Measurements from ENCODE around the gene FAM117B. TPM values are rescaled to one million over a fixed set of nuclear protein-coding genes. Genes with fewer than 3 reads are reported as not detected.

FAM117B gene
- total RNA-seq, 1 donor from 2014 or later, result 7.2 TPM

- Histone ChIP-seq H3K9me3 (ENCODE audit: insufficient read depth, low read depth, low read length) (no peaks in the 10 kb centered on the region), H3K4me3 (ENCODE audit: insufficient read depth, low read depth, low read length) (no peak overlapping the region), H3K27me3 (ENCODE audit: insufficient read depth, low read length) (no peaks in the 10 kb centered on the region), H3K27ac (ENCODE audit: low read depth, low read length) (no peak overlapping the region), H3K9ac (ENCODE audit: low read length) (no peak overlapping the region), H3K4me2 (ENCODE audit: low read length) (no peak overlapping the region), H4K20me1 (ENCODE audit: insufficient read depth, low read length) (no peaks in the 10 kb centered on the region), H2AFZ (ENCODE audit: low read depth, low read length) (no peak overlapping the region), H3K4me1 (ENCODE audit: insufficient read depth, low read length) (peaks cover 8% of the 10 kb centered on the region), H3K79me2 (ENCODE audit: insufficient read depth, low read length) (no peaks in the 10 kb centered on the region), H3K36me3 (ENCODE audit: insufficient read depth, low read length) (no peaks in the 10 kb centered on the region)
- TF ChIP-seq, protein P1, sequence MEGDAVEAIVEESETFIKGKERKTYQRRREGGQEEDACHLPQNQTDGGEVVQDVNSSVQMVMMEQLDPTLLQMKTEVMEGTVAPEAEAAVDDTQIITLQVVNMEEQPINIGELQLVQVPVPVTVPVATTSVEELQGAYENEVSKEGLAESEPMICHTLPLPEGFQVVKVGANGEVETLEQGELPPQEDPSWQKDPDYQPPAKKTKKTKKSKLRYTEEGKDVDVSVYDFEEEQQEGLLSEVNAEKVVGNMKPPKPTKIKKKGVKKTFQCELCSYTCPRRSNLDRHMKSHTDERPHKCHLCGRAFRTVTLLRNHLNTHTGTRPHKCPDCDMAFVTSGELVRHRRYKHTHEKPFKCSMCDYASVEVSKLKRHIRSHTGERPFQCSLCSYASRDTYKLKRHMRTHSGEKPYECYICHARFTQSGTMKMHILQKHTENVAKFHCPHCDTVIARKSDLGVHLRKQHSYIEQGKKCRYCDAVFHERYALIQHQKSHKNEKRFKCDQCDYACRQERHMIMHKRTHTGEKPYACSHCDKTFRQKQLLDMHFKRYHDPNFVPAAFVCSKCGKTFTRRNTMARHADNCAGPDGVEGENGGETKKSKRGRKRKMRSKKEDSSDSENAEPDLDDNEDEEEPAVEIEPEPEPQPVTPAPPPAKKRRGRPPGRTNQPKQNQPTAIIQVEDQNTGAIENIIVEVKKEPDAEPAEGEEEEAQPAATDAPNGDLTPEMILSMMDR (IDR thresholded peaks at IDR 0.05; ENCODE audit: insufficient read depth, low read depth, low read length), result no peak
- TF ChIP-seq EZH2 (IDR thresholded peaks at IDR 0.05; ENCODE audit: insufficient read depth, low read length), result no peak
- H3K9me3 Mint-ChIP-seq (ENCODE audit: unreplicated experiment), result no peaks in the 10 kb centered on the region
- no peak for DNase-seq (ENCODE audit: low read depth)
- H3K27me3 Mint-ChIP-seq (ENCODE audit: low read depth, unreplicated experiment), result no peaks in the 10 kb centered on the region
- H3K4me3 Mint-ChIP-seq (ENCODE audit: unreplicated experiment), result no peak overlapping the region
- FAIRE-seq, result no peak
- H3K4me1 Mint-ChIP-seq (ENCODE audit: low read depth, unreplicated experiment), result no peaks in the 10 kb centered on the region
- H3K27ac Mint-ChIP-seq (ENCODE audit: unreplicated experiment), result no peak overlapping the region
- H3K36me3 Mint-ChIP-seq (ENCODE audit: low read depth, unreplicated experiment), result peaks cover 3% of the 10 kb centered on the region
These were observed 45.2 kb upstream of the FAM117B start for GRCh38 chr2:202589582-202589949.

- Histone ChIP-seq H3K4me1 (ENCODE audit: insufficient read depth, low read length) (peaks cover 8% of the 10 kb centered on the region), H4K20me1 (ENCODE audit: insufficient read depth, low read length) (no peaks in the 10 kb centered on the region), H3K4me3 (ENCODE audit: insufficient read depth, low read depth, low read length) (no peak overlapping the region), H3K36me3 (ENCODE audit: insufficient read depth, low read length) (no peaks in the 10 kb centered on the region), H3K27ac (ENCODE audit: low read depth, low read length) (no peak overlapping the region), H3K9me3 (ENCODE audit: insufficient read depth, low read depth, low read length) (no peaks in the 10 kb centered on the region), H3K4me2 (ENCODE audit: low read length) (peak overlapping the region; percentile 20), H3K79me2 (ENCODE audit: insufficient read depth, low read length) (no peaks in the 10 kb centered on the region), H2AFZ (ENCODE audit: low read depth, low read length) (no peak overlapping the region), H3K27me3 (ENCODE audit: insufficient read depth, low read length) (no peaks in the 10 kb centered on the region), H3K9ac (ENCODE audit: low read length) (no peak overlapping the region)
- Mint-ChIP-seq H3K36me3 (ENCODE audit: low read depth, unreplicated experiment) (peaks cover 3% of the 10 kb centered on the region), H3K27me3 (ENCODE audit: low read depth, unreplicated experiment) (no peaks in the 10 kb centered on the region), H3K27ac (ENCODE audit: unreplicated experiment) (no peak overlapping the region), H3K9me3 (ENCODE audit: unreplicated experiment) (no peaks in the 10 kb centered on the region), H3K4me3 (ENCODE audit: unreplicated experiment) (no peak overlapping the region), H3K4me1 (ENCODE audit: low read depth, unreplicated experiment) (no peaks in the 10 kb centered on the region)
- DNase-seq (ENCODE audit: low read depth) (peak; percentile 36), FAIRE-seq (no peak)
- TF ChIP-seq, protein P1 (IDR thresholded peaks at IDR 0.05; ENCODE audit: insufficient read depth, low read depth, low read length), result no peak
- TF ChIP-seq EZH2 (IDR thresholded peaks at IDR 0.05; ENCODE audit: insufficient read depth, low read length), result no peak
These were observed 42.2 kb upstream of the FAM117B start for GRCh38 chr2:202592566-202592965.

- H3K27ac ChIP-seq (ENCODE audit: low read depth, low read length), result no peak overlapping the region
- H3K27me3 Mint-ChIP-seq (ENCODE audit: low read depth, unreplicated experiment), result no peaks in the 10 kb centered on the region
- DNase-seq (ENCODE audit: low read depth), result no peak
- H3K4me1 Mint-ChIP-seq (ENCODE audit: low read depth, unreplicated experiment), result no peaks in the 10 kb centered on the region
- no peak for FAIRE-seq
- no peaks in the 10 kb centered on the region for H3K9me3 ChIP-seq (ENCODE audit: insufficient read depth, low read depth, low read length)
- H3K27me3 ChIP-seq (ENCODE audit: insufficient read depth, low read length), result no peaks in the 10 kb centered on the region
- TF ChIP-seq, protein P1 (IDR thresholded peaks at IDR 0.05; ENCODE audit: insufficient read depth, low read depth, low read length), result no peak
- no peak for TF ChIP-seq EZH2 (IDR thresholded peaks at IDR 0.05; ENCODE audit: insufficient read depth, low read length)
- H3K4me3 Mint-ChIP-seq (ENCODE audit: unreplicated experiment), result no peak overlapping the region
- no peaks in the 10 kb centered on the region for H3K9me3 Mint-ChIP-seq (ENCODE audit: unreplicated experiment)
- H3K36me3 ChIP-seq (ENCODE audit: insufficient read depth, low read length), result no peaks in the 10 kb centered on the region
- H4K20me1 ChIP-seq (ENCODE audit: insufficient read depth, low read length), result no peaks in the 10 kb centered on the region
- no peaks in the 10 kb centered on the region for H3K79me2 ChIP-seq (ENCODE audit: insufficient read depth, low read length)
- no peak overlapping the region for H3K27ac Mint-ChIP-seq (ENCODE audit: unreplicated experiment)
- H2AFZ ChIP-seq (ENCODE audit: low read depth, low read length), result no peak overlapping the region
- H3K36me3 Mint-ChIP-seq (ENCODE audit: low read depth, unreplicated experiment), result peaks cover 2% of the 10 kb centered on the region
- H3K4me1 ChIP-seq (ENCODE audit: insufficient read depth, low read length), result no peaks in the 10 kb centered on the region
- H3K4me3 ChIP-seq (ENCODE audit: insufficient read depth, low read depth, low read length), result no peak overlapping the region
- no peak overlapping the region for H3K4me2 ChIP-seq (ENCODE audit: low read length)
- H3K9ac ChIP-seq (ENCODE audit: low read length), result no peak overlapping the region
These were observed 35.7 kb upstream of the FAM117B start for GRCh38 chr2:202599105-202599504.
